Measurements from ENCODE around the gene OR51V1. TPM values are rescaled to one million over a fixed set of nuclear protein-coding genes. Genes with fewer than 3 reads are reported as not detected.

OR51V1 gene
- total RNA-seq, 1 experiment from 2014 or later, result not detected

DNA sequence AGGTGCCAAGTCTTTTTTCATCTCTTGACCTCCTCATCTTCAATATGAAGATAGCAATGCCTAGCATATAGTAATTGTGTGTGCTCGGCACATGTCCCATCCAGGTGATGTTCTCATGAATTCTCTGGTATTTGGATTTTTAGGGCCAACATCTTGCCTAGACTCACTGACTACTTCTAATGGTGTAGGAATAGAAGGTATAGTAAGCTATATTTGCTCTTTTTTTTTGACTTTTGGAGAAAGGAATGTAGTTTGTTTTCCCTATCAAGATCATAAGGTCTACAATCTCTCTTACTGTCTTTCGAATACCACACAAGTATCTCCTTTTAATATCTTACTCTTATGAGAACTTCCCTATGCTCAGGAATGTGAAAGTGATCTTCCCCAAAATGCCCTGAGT lies 30.6 kb upstream of the OR51V1 start:
- no peak for DNase-seq (ENCODE audit: extremely low read depth, low read depth)

GRCh38 chr11:5230266-5230665 lies 29.8 kb upstream of the OR51V1 start:
- no peak for DNase-seq (ENCODE audit: extremely low read depth, low read depth)

GRCh38 chr11:5229796-5230195 lies 29.3 kb upstream of the OR51V1 start:
- no peak for DNase-seq (ENCODE audit: extremely low read depth, low read depth)

DNA sequence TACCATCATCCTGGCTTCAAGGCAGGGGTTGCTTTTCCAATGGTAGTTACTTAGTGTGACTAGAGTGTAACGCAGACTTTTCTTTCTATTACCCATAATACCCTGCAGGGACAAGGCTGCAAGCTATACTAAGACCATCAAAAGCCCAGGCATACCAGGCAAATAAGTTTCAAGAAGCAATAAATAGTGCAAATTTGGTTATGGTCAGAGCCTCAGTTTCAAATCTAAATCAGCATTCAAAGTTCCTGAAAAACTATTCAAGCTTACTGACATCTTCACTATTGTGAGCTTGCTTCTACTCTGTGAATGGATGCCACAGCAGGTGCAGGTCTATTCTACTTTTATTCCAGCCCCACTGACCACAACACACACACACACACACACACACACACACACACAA lies 28.9 kb upstream of the OR51V1 start:
- DNase-seq (ENCODE audit: extremely low read depth, low read depth), result no peak

DNA sequence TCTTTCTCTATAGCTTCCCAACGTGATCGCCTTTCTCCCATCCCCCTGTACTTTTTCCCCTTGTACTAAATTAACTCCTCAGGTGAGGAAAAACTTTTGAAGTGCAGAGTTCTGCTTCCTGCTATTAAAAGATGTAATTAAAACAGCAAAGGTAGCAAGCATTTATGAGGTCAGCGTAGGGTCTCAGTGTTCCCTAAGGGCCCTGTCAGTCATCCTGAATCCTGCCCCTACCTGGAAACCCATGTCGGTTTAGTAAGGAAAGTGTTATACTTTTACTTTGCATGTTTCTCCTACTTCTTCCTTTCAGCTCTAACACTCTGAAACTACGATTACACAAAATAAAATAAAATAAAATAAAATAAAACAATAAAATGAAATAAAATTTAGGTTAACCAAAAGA lies 27.6 kb upstream of the OR51V1 start:
- DNase-seq (ENCODE audit: extremely low read depth, low read depth), result no peak

- no peak for DNase-seq (ENCODE audit: extremely low read depth, low read depth)
These were observed 27.2 kb upstream of the OR51V1 start for GRCh38 chr11:5227681-5228080.

GRCh38 chr11:5226732-5227310 lies 26.3 kb upstream of the OR51V1 start, which contains the start of gene HBB:
TSS of gene HBB (minus strand) at chr11:5227071. CDS start at chr11:5227021, 50 bp downstream.
- DNase-seq (ENCODE audit: extremely low read depth, low read depth), result no peak

DNA sequence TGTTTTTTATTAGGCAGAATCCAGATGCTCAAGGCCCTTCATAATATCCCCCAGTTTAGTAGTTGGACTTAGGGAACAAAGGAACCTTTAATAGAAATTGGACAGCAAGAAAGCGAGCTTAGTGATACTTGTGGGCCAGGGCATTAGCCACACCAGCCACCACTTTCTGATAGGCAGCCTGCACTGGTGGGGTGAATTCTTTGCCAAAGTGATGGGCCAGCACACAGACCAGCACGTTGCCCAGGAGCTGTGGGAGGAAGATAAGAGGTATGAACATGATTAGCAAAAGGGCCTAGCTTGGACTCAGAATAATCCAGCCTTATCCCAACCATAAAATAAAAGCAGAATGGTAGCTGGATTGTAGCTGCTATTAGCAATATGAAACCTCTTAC lies 25.0 kb upstream of the OR51V1 start:
- DNase-seq (ENCODE audit: extremely low read depth, low read depth), result no peak

- DNase-seq (ENCODE audit: extremely low read depth, low read depth), result no peak
These were observed 24.3 kb upstream of the OR51V1 start for GRCh38 chr11:5224538-5225479.

DNA sequence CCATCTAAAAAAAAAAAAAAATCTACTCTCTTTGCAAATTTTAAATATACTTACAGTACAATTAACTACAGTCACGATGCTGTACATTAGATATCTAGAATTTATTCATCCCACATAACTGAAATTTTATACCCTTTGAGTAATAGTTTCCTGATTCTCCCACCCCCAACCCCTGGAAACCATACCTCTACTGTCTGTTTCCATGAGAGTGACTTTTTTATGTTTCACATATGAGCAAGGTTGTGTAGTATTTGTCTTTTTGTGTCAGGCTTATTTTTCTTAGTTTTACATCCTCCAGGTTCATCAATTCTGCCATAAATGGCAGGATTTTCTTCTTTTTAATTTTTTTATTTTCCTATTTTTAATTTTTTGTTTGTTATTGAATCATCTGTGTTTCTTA lies 23.2 kb upstream of the OR51V1 start:
- DNase-seq (ENCODE audit: extremely low read depth, low read depth), result no peak

DNA sequence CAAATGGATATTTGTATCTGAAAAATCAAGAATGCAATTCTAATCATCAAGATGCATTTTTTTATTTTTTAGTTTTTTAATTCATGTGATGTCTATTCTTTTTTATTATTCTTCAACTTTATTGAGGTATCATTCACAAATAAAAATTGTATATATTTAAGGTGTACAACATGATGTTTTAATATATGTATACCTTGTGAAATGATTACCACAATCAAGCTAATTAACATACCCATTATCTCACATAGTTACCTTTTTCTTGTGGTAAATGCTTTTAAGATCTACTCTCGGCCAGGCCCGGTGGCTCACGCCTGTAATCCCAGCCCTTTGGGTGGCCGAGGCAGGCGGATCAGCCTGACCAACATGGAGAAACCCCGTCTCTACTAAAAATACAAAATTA lies 22.7 kb upstream of the OR51V1 start:
- no peak for DNase-seq (ENCODE audit: extremely low read depth, low read depth)

DNA sequence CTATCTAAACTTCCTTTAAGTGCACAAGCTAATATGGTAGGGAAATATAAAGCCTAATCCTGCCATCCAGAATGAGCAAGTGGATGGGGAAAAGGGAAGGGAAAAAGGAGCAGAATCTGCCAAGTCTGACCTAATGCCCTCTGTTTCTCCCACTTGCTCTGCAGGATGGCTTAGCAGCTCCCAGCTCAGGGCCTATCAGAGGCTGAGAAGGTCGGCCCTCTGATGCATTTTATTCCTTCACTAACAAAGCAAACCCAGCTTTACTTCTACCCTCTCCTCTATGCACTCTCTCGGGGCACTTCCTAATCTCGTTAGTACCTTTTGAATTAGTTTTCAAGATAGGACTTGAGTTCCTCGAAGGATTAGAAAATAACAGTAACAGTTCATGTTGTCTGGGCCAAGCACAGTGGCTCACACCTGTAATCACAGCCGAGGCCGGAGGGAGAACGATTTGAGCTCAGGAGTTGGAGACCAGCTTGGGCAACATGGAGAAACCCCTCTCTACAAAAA lies 9.9 kb upstream of the OR51V1 start:
- DNase-seq (ENCODE audit: extremely low read depth, low read depth), result no peak

- DNase-seq (ENCODE audit: extremely low read depth, low read depth), result peak; percentile 62
These were observed 4.3 kb upstream of the OR51V1 start for GRCh38 chr11:5204787-5205186.

DNA sequence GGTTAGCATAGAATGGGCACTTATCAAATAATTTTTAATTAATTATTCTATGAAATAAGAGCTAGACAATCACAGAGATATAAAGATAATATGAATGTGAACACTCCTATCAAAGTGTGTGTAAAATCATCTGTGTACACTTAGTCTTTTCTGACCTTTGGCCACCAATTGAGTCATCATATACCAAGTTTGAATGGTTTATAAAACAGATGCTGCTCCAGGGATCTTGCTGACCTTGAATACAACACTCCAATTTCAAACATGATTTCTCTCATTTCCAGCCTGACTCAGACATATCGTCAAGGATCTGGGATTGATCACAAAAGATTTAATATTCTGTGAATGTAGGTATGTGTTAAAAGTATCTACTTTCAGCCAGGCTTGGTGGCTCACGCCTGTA lies 2.9 kb upstream of the OR51V1 start:
- DNase-seq (ENCODE audit: extremely low read depth, low read depth), result no peak

DNA sequence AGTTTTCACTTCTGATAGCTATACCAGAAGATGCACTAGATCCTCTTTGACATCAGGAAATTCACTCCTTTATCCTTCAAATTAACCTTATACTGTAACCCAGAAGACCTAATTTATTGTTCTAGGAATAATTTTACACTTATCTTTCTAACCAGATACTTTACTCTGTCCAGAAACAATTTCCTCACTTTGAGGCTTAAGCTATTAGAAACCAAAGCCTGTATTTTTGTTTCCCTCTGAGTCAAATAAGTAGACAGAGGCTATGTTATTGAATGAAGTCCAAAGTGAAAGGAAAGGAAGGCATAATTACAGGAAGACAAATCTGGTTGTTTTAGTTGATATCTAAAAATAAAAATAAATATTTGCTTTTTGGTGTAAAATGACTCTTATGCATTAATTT lies 2.2 kb downstream of the OR51V1 start:
- DNase-seq (ENCODE audit: extremely low read depth, low read depth), result no peak

DNA sequence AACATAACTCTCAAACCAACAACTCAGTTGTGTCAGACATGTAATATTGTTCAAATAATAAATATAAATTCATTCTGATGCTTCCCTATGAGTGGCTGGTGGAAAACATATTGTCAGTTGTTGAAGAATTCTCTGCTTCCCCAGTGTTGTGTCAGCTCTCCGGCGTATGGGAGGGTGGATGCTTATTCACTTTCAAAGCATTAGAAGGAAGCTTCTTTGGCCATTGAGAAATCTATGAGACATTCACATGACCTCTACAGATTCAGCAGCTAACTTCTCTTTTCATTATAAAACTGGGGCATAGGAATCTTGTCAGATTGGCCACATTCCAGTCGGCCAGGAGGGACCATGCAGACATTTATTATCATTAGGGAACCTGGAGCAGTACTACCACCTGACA lies 2.9 kb downstream of the OR51V1 start:
- DNase-seq (ENCODE audit: extremely low read depth, low read depth), result no peak

DNA sequence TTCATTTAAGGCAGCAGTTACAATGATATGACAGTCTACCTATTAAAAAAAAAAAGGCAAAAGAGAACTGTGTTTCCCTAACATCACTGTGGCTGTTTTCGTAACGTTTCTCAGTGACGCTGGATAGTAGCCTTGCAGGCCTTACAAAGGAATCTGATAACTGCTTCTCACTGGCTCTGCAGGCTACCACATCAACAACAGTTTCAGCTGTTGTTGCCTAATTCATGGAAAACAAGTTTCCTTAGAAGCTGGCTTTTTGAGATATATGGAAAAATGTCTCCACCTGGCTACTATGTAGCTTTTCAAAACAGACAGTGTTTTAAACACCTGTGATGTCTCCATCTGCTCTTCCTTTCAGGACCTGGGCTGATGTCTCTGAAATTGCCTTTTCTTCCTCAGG lies 3.8 kb downstream of the OR51V1 start:
- no peak for DNase-seq (ENCODE audit: extremely low read depth, low read depth)

DNA sequence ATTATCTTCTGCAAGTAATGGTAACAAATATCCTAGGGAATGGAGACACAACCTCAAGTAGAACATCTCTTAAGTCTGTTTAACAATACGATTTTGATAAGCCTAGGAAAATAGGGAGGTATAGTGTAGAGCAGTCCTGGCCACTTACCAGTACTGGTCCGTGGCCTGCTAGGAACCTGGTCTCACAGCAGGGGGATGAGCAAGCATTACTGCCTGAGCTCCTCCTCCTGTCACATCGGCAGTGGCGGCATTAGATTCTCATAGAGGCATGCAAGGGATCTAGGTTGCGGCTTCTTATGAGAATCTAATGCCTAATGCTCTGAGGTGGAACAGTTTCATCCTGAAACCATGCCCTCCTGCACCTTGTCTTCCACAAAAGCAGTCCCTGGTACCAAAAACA lies 4.4 kb downstream of the OR51V1 start:
- no peak for DNase-seq (ENCODE audit: extremely low read depth, low read depth)

GRCh38 chr11:5192738-5193137 lies 7.7 kb downstream of the OR51V1 start:
- DNase-seq (ENCODE audit: extremely low read depth, low read depth), result no peak

GRCh38 chr11:5188201-5188600 lies 12.3 kb downstream of the OR51V1 start:
- no peak for DNase-seq (ENCODE audit: extremely low read depth, low read depth)

DNA sequence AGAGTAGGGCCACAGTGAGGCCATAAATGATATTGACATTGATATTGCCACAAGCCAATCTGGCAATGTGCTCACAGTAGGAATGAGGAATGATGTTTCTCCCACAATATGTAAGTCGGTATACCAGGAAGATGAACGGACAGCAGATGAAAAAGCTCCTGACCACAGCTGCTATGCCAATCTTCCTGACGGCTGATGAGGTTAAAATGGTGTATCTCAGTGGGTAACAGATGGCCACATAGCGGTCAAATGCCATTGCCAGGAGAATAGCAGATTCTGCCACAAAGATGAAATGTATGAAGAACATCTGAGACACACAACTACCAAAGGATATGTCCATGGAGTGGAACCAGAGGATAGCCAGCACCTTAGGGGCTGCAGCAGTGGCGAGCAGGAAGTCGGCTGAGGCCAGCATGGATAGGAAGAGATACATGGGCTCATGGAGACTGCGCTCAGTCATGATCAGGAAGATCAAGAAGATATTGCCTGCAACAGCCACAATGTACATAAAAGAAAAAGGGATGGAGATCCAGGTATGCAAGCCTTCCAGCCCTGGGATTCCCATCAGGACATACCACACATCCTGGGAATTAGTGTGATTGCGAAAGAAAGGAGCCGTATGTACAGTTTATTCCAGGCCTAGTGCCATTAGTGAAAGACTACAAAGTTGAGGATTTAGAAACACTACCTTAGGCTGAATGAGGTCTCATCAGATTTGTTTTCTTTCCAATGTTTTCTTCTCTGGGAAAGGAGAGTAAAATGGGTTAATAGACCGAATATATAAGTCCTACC lies 22.2 kb downstream of the OR51V1 start:
- DNase-seq (ENCODE audit: extremely low read depth, low read depth), result no peak

Measured in NCI-H460 (cell line).